NCI-H460 (cell line): ENCODE results near the gene SNX4. TPM values are rescaled to one million over a fixed set of nuclear protein-coding genes. Genes with fewer than 3 reads are reported as not detected.
A peak's percentile ranks its signal among the peaks of the same experiment; 100 is the strongest.

Experiments used
- DNase-seq: peaks from one replicate; pipeline ENCODE4 v3.0.0-alpha.2; 2016; ENCODE audit warnings: low read depth; ENCODE audit errors: extremely low read depth
- total RNA-seq: library from RNA; depleted of rRNA; stranded (reverse); fragments of >200 nt; shearing (Covaris generic); gene quantifications from 2 replicates; pipeline ENCODE4 v1.2.3, GENCODE V29; 2014

SNX4 gene
- total RNA-seq, 1 experiment from 2014 or later = 35.4 TPM

DNA sequence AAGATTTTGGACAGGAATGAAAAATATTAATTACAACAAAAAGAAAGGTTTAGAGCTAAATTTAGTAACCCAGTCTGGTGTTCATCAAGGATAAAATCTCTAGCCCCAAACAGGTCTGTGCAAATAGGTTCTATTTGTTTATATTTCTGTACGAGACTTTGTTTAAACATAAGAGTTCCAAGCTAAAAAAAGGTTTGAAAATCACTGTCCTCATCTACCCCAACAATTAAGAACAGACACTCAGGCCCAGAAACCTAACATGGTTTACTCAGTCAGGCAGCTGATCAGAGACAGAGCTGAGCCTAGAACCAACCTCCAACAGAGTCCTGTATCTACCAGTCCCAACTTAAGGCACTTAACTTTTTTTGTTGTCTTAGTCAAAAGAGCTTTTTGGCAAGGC lies 49.3 kb downstream of the SNX4 start:
- no peak for DNase-seq

DNA sequence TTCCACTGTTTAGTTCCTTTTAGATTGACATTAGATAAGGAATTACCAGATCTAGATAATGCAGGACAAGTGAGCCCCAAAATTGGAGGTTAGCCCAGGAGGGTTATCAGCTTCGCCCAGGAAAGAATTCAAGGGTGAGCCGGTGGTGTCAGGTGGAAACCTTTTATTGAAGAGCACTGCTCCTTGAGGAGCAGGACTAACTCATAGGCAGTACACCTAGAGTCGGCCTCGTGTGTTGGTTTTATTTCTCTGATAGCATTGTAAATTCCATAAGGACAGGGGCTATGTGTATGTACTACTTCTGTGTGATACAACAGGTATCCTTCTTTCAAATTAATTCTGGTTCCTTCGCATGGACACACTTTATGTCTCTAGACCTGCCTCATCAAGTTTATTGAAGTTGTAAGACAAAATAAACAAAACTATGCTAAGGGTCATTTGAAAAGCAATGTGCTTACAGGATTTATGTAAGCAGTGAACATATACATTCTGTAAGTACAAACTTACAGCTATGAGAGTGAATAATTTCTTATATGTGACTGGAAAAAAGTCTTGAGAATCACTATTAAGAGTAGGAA lies 57.2 kb downstream of the SNX4 start:
- DNase-seq = no peak

DNA sequence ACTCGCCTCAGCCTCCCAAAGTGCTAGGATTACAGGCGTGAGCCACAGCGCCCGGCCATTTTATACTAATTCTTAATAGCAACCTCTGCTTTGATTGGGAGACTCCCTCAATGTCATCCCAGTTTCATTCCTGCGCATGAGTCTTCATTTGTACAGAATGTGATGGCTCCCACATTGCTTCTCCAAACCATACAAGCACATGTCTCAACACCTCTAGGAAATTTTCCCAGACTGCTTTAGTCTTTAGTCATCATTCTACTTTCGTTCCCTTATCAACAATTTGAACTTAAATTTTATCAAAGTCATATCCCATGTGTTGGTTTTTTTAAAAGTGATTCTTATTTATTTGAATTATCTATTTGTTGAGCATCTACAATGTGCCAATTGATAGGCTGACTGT lies 58.1 kb downstream of the SNX4 start:
- DNase-seq = no peak

DNA sequence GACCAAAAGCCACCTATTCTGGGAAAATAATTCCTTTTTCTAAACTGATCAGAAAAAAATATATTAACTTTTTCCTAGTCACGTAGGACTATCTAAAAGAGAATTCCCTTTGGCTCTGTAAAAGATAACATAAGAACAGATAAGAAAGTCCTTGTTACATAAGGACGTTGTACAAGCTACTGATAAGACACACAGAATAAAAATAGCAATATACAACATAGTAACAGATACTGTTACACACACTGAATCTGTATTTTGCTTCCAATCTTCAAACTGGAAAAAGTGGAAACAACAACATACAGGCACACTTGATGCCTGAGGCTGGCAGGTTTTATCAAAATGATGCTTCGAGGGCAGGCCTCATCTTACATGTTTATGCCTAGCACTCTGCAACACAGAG lies 59.8 kb downstream of the SNX4 start:
- no peak for DNase-seq

DNA sequence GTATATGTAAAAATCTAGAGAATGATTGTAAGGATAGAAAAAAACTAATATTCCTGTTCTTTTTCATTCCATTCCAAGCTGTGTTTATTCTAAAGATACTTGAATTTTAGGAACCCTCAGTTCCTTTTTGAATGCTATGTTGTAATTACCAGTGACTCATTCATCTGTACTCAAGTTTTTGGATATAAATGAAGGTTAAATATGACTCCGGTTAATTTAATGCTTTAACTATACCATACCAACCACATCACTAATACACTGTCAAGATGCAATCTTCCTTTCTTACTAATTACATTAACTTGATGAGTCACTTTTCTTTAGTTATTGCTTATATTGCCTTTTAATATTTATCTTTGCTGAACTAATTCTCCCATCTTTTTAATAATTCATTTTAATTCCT lies 76.1 kb downstream of the SNX4 start:
- DNase-seq = no peak

DNA sequence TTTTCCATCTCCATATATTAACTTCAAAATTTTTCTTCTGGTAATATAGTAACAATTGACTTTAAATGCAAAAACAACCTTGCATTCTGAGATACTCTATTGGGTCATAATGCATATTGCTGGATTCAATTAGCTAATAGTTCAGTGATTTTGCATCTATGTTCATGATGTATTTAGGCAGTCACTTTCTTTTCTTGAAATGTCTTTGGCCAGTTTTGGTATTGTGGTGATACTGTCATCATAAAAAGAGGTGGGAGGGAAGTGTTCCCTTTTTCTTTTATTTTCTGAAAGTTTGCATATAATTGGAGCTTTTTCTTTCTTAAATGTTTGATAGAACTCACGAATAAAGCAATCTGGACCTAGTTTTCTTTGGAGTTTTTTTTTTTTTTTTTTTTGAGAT lies 77.5 kb downstream of the SNX4 start:
- no peak for DNase-seq

DNA sequence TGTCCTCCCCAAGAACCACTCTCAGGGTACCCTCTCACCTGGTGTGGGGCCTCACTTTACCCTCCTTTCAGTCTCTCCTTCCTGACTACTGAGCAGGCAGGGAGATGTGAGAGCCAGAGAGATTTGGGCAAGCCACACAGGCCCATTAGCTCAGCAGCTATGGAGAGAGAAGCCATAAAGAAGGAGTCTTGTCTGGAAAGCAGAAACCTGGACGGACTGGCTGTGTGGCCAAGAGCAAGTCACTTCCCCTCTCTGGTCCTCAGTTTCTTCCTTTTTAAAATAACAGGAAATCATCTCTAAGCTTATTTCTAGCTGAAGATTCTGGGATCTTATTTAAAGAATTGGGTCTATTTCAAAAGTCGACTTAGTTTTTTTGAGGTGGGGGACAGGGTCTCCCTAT lies 79.0 kb downstream of the SNX4 start:
- DNase-seq = no peak

DNA sequence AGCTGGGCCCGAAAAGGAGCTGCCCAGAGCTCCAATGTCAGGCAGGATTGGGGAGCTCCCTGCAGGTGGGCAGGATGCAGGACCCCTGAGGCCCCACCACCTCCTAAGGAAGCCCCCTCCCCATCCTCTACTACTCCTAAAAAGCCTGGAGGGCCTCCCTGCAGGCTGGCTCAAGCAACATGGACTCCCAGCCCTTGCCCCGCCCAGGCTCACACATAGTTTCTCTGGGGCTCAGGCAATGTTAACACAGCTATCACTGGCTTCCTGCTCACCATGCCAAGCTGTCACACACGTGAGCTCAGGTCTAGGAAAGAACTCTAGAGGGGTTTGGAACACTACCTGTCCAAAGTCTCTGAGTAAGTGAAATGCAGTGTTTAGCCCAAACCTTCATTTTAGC lies 79.4 kb downstream of the SNX4 start:
- no peak for DNase-seq

DNA sequence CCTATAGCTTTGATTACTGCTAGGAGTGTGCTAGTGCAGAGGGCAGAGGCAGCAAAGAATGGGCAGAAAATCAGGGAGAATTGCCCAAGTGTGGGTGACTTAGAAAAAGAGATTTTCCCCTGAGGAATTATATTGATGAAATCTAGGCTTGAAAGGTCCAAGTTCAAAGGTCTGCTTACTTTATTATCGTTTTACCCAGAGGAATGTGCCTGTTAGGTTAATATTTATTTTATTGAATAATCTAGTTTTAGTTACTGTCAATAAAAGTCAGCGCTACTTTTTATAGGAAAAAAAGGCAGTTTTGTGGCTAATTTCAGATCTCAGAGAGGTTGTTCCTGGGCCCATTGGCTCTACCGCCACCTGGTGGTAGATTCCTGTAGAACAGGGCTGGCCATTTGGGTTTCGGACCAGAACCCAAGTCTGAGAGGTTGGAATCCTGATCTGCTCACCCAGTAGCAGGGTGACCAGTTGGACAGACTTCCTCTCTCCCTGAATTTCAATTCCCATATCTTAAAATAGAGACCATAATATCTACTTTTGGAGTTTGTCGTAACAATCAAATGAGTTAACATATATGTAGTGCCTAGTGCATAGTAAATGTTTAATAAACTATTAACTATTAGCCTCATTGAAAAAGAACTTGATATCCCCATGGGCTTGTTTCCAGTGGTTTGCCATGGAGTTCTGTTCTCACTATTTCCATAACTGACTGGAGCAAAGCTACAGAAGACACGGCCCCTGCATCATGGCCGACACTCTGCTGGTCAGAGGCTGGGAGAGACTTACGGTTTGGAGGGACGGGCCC lies 82.2 kb downstream of the SNX4 start:
- peak; percentile 30 for DNase-seq

DNA sequence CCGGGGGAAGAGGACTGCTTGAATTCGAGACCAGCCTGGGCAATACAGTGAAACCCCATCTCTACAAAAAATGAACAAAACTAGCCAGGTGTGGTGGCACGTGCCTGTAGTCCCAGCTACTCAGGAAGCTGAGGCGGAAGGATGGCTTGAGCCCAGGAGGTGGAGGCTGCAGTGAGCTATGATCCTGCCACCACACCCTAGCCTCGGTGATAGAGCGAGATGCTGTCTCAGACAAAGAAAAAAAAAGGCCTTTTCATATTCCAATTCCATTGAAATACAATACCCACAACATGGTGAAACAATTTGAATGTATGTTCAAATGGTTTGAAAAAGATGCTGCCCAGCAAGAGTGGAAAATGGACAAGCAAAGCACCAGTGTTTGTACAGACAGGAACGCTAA lies 83.1 kb downstream of the SNX4 start:
- DNase-seq = no peak

DNA sequence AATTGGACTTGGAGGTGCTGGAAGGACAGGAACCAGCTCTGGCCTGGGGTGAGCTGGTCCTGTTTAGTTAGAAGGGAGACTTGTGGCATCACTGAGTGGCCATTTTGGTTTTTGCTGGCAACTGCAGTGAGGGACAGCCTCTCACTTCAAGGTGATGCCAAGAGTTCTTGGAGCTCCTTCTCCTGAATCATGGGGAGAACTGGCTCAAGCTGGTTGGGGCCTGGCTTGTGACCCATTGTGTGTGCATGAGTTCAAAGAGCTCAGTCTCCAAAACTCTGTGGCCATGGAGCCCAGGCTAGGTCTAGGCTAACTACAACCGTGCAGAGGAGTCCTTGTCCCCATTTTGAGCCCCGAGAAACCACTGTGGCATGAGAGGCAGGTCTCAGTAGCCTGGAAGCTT lies 84.8 kb downstream of the SNX4 start:
- DNase-seq = no peak

DNA sequence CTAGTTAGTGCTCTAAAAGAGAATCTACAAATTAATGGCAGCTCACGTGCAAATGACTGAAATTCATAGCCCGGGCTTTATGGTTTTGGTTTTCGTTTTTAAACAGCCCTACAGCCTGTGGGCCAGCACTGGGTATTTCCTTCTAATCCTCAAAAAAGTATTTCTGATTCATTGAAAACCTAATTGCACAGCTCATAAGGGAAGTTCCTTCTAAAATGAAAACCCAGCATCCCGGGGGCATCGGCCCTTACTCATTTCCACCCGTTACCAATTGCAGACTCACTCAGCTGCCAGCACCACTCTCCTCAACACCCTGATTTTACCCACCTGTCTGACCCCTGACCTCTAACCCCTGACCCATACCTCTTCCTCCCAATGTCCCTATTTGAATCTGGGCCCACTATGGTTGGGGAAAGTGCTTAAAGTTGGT lies 85.4 kb downstream of the SNX4 start:
- DNase-seq = no peak

DNA sequence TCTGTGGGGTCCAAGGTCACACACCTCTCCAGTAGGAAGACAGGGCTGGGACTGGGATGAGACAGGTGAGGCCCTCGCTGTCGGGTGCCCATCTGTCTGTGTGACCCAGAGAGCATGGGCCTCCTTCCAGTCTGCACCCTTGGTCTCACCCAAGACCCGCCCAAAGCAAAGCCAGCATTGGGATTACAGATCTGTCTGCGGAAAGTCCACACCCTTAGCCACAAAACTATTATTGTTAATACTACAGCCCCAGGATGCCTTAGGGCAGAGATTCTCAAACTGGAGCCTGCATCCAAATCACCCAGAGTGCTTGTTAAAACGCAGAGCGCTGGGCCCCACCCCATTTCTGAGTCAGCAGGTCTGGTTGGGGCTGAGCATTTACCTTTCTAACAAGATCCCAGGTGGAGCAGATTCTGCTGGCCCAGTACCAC lies 86.4 kb downstream of the SNX4 start:
- DNase-seq = no peak

DNA sequence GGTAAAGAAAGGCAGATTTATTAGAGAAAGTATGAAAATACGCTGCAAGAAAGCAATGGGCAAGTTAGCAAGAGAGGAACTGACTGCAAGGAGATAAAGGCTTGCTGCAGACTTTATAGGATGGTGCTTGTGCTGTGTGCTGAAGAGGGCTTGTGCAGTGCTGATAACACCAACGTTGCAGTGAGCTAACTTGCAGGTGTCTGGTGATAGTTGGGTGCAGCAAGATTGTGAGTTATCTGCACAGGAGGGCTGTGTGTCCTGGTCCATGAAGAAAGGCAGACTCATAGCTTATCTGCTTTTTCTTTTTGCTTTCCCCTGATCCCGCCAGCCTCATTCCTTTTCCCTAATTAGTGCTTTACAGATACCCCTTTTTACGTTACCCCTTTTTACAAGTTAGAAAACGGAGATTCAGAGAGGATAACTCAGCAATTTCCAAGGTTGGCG lies 86.9 kb downstream of the SNX4 start:
- no peak for DNase-seq

DNA sequence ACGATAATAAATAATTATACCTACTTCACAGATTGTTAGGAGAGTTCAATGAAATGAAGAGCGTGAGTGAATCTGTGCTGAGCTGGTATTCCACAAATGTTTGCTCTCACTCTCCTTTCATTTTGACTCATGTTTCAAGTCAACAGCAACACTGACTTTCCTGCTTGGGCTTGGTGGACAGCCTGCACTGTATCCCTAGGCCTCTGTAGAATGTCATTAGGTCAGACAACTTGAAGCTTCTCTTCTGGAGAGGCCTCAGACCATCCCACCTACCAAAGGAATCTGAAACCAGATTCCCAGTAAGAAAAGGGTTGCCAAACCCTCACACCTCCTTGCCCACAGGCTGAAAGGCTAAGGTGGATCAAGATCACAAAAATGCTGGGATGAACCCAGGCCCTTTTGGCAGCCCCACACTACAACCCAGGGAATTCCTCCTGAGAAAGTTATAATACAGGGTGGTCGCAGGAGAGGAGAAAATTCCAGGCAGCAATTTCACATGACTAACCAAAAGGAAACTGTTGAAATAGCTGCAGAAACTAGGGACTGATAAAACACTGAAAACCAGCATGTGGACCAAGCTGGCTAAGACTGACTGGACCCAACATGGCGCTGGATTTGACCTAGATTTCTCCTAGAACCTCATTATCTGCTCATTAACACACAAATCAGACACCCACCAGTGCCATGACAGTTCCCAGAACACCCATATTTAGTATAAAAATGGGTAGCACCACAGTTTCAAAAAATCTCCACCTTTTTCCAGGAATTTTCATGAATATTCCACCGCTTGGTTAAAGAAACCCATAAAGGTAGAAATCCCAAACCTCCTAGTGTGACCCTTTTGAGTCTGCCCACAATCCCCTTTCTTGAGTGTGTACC lies 87.9 kb downstream of the SNX4 start:
- DNase-seq = no peak

DNA sequence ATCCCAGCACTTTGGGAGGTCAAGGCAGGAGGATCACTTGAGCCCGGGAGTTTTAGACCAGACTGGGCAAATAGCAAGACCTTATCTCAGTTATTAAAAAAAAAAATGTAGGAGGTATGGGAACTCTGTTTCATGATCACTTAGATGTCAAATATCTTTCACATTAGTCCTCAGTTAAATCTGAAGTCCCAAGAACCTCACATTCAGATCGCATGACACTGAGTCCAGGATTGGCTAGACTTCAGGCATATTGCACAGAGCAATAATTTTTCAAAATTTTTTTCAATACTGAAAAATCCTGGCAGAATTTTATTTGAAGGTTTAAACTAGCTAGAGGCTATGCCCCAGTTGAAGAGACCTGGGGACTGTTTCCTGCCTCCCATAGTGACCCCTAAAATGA lies 88.6 kb downstream of the SNX4 start:
- DNase-seq = no peak

DNA sequence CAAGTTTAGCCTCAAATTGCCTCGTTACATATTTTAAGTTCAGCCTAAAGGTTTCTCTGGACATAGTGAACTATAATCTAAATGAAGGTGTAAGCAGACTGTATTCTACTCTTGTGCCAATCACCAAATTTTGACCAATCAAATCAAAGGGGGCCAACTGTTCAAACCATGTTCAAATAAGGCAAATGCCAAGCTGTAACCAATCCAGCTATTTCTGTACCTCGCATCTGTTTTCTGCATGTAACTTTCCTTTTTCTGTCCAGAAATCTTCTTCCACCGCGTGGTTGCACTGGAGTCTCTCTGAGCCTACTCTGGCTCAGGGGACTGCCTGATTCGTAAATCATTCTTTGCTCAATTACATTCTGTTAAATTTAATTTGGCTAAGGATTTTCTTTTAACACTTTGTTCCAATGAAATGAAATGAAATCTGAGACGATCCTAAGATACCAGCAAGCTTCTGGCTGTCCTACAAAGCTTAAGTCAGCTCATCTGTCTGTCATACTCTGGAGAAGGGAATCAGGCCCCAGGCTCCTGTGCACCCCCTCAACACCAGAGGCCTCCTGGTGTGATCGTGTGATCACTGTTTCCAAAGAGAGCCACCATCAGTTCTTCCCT lies 91.7 kb downstream of the SNX4 start:
- DNase-seq = no peak

DNA sequence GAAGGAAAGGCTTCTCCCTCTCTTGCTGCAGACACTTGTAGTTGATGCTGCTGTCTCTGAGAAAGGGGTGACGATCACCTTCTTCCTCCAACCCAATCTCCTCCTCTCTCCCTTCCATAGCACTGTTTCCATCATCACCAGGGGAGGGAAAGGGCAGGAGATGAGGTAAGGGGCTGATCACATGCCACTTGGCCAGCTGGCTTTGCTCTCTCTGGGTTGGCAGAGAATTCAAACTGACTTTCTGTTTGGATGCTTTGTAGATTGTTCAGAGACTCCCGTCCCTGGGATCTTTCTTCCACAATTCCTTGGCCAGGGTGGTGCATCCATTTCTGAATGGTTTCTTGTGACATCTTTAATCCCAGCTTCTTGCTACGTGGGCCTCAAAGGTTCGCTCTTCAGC lies 101.7 kb downstream of the SNX4 start:
- DNase-seq = no peak

DNA sequence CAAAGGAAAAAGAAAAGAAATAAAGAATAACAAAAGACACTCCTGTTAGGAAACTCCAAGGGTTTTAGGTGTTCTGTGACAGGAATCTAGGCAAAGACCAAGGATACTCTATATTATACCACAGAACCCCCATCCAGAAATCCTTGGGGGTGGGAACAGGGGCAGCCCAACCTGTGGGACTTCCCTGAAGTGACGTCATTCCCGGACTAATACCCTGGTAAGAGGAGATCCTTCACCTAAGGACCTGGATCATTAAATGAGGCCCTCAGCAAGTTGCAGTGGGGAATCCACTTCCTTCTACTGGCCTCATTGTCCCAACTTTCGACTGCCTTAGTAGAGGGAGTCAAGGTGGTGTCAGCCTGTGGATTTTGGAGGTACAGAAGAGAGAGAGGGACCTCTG lies 103.8 kb downstream of the SNX4 start:
- DNase-seq = no peak

DNA sequence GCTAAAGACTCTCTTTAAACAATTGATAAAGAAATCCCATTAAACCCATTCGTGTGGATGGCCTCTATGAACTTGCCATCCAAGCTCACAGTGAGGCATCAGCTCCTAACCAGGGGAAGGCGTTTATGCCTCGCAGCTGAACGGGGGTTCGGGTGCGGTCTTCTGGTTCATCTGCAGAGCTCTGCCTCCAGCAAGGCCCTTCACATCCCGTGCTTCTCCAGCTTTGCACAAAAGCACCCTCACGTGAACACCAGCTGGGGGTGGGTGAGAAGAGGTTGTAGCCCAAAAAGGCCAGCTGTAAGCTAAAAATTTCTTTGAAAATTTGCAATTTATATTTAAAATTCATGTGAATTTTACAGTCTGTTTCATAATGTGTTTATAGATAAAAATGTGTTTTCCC lies 105.3 kb downstream of the SNX4 start:
- DNase-seq = no peak

DNA sequence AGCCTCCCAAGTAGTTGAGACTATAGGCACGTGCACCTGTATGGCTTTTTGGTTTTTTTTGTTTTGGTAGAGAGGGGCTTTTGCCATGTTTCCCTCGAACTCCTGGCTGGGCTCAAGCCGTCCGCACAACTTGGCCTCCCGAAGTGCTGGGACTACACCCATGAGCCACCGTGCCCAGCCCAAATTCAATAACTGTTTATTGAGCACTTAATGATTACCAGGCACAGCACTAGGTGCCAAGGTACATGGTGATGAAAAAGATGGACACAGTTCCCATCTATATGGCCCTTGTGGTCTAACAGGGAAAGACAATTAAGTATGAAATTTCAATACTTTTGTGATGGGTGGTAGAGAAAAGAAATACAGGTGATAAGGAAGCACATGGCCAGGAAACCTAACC lies 109.1 kb downstream of the SNX4 start:
- DNase-seq = no peak
